Nephron progenitor cell (in vitro differentiated cells): ENCODE measurements around the gene C22orf23.

Source experiments
- DNase-seq: peaks from one replicate; pipeline ENCODE4 v3.0.0; 2021
- H3K27ac Mint-ChIP-seq: 2 replicates; pipeline ENCODE4 v1.8.0; 2021; ENCODE audit warnings: mild to moderate bottlenecking, moderate library complexity, mixed read lengths
- H3K27me3 Mint-ChIP-seq: 2 replicates; pipeline ENCODE4 v1.8.0; 2021; ENCODE audit warnings: mild to moderate bottlenecking, low read depth, mixed read lengths; ENCODE audit not compliant: poor library complexity
- H3K36me3 Mint-ChIP-seq: 2 replicates; pipeline ENCODE4 v1.8.0; 2021; ENCODE audit warnings: low read depth, mixed read lengths
- H3K4me1 Mint-ChIP-seq: 2 replicates; pipeline ENCODE4 v1.8.0; 2021; ENCODE audit warnings: mixed read lengths
- H3K4me3 Mint-ChIP-seq: 2 replicates; pipeline ENCODE4 v1.8.0; 2021; ENCODE audit warnings: mild to moderate bottlenecking, moderate library complexity, mixed read lengths
- H3K9me3 Mint-ChIP-seq: 2 replicates; pipeline ENCODE4 v1.8.0; 2021; ENCODE audit warnings: mild to moderate bottlenecking, moderate library complexity, mixed read lengths
- TF ChIP-seq, protein P1 (sequence below): fragments of 200-600 bp; sonication (generic); IDR thresholded peaks from 2 replicates; pipeline ENCODE4 v1.5.0; 2021; ENCODE audit warnings: antibody characterized with exemption

The C22orf23 gene

GRCh38 chr22:37893583-37893983, 59.8 kb downstream of the C22orf23 start:
- DNase-seq, result no peak
- Mint-ChIP-seq H3K4me1 (peaks cover 44% of the 10 kb centered on the region), H3K27me3 (no peaks in the 10 kb centered on the region), H3K9me3 (no peaks in the 10 kb centered on the region), H3K4me3 (no peak overlapping the region), H3K27ac (peak overlapping the region; percentile 96), H3K36me3 (peaks cover 28% of the 10 kb centered on the region)
- TF ChIP-seq, protein P1, sequence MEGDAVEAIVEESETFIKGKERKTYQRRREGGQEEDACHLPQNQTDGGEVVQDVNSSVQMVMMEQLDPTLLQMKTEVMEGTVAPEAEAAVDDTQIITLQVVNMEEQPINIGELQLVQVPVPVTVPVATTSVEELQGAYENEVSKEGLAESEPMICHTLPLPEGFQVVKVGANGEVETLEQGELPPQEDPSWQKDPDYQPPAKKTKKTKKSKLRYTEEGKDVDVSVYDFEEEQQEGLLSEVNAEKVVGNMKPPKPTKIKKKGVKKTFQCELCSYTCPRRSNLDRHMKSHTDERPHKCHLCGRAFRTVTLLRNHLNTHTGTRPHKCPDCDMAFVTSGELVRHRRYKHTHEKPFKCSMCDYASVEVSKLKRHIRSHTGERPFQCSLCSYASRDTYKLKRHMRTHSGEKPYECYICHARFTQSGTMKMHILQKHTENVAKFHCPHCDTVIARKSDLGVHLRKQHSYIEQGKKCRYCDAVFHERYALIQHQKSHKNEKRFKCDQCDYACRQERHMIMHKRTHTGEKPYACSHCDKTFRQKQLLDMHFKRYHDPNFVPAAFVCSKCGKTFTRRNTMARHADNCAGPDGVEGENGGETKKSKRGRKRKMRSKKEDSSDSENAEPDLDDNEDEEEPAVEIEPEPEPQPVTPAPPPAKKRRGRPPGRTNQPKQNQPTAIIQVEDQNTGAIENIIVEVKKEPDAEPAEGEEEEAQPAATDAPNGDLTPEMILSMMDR, result no peak
